ENCODE measurements around the gene BMPR1B.

DNA sequence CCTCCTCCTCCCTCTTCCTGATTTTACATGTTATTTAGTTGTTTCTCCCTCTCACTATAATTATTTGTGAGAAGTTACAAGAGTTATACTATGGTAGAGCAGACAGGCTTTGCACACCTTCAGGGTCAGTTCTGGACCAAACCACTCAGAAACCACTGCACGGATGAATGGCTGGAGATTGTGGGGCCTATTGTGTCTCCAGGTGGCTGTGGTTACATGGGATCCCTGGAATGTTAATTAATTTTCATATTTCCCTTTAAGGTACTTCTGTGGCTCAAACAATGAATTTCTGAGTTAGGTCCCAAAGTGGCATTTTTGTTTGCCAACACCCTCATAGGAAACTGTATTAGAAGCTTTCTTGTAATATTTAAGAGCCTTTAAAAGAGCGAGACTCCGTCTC lies 151.9 kb downstream of the BMPR1B start:
- TF ChIP-seq, protein P1, sequence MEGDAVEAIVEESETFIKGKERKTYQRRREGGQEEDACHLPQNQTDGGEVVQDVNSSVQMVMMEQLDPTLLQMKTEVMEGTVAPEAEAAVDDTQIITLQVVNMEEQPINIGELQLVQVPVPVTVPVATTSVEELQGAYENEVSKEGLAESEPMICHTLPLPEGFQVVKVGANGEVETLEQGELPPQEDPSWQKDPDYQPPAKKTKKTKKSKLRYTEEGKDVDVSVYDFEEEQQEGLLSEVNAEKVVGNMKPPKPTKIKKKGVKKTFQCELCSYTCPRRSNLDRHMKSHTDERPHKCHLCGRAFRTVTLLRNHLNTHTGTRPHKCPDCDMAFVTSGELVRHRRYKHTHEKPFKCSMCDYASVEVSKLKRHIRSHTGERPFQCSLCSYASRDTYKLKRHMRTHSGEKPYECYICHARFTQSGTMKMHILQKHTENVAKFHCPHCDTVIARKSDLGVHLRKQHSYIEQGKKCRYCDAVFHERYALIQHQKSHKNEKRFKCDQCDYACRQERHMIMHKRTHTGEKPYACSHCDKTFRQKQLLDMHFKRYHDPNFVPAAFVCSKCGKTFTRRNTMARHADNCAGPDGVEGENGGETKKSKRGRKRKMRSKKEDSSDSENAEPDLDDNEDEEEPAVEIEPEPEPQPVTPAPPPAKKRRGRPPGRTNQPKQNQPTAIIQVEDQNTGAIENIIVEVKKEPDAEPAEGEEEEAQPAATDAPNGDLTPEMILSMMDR (IDR thresholded peaks at IDR 0.05) = no peak
- TF ChIP-seq POLR2AphosphoS5 (IDR thresholded peaks at IDR 0.05) = no peak
